GM19099 (cell line): ENCODE measurements around the gene HADHB.
A peak's percentile ranks its signal among the peaks of the same experiment; 100 is the strongest.

ENCODE experiments used
- POLR2A ChIP-seq: IDR thresholded peaks from 3 replicates; pipeline ENCODE4 v1.6.1; 2011; ENCODE audit warnings: low read depth; ENCODE audit not compliant: insufficient read length; ENCODE audit errors: extremely low read depth

The HADHB gene

DNA sequence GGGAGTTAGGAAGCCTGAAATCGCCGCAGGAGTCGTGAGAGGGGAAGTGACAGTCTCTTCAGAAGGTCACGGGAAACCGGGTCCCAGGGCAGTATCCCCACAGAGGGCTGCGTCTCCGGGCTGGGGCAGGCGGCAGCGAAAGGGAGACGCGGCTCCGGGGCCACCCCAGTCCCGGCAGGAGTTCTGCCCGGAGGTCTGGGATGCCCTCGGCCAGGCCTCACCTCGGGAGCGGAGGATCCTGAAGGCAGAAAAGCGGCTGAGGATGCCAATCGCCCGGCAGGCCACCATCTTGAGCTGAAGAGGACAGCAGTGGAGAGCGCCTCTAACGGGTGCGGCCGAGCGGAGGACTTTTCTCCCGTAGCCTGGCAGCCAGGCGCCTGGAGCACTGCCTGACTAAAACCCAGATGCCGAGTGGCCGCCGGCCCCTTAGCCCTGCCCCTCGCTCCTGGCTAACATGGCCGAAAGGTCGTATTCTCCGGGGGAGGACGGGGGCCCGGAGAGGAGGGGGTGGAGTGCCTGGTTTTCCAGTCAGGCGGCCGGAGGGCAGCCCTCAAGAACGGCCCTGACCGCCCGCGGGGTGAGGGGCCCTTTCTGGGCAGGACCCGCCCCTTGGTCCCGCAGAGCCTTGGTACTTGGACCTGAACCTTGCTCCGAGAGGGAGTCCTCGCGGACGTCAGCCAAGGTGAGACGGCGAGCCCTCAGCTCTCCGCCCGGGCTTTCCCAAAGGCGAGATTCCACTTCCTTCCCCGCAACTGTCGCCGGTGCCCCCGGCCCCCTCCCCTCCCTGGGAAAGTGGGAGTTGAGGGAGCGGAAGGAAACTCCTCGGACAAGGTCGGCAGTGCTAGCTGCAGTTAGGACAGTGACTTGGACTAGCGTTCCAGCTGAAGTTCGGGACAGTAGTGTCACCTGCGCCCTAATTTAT is at the start of gene HADHB, which contains the start of gene HADHA:
Gene HADHB, plus strand, starts transcription at position 631 of the 922 bp plus-strand sequence. CDS start 9,316 bp downstream, outside the sequence.
Gene HADHA, minus strand, starts transcription at position 324 of the 922 bp plus-strand sequence. Its CDS starts 36 bp downstream, at position 288.
- TF ChIP-seq POLR2A, result peak; percentile 89

DNA sequence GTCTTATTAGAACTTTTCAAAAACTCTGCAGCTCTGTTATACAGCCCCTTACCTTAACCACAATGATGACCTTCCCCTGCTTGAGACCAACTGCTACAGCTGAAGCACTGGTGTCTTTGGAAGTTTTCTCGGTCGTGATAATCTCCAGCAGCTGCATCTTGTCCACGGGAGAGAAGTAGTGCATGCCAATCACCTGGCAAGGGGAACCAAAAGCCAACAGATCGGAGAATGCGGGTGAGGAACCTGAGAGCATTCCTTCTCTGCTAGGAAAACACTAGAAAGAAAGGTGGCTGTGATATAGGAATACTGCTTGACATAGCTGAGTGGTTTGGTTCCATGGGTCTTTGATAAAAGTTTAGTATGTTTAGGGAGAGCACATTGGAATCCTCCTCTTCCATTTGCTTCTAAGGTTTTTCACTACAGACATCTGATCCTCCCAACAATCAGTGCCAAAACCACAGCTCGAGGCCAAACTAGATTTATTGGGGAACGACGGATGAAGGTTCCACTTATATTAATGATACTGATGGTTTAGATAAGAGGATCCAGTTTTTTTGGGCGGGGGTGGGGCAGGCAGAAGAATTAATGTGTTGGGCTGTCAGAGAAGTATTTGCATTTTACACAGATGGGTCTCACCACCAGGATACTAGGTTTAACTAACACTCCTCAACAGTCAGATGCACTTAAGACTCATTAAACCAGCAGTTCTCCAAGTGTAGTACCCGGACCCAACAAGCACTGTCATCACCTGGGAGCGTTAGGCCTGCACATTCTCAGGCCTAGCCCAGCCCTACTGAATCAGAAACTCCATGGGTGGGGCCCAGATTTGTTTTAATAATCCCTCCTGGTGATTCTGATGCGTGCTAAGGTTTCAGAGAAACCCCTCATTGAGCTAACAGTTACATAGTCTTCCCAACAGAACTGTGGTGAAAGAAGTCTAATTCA is 49.4 kb upstream of the HADHB start:
- no peak for TF ChIP-seq POLR2A

DNA sequence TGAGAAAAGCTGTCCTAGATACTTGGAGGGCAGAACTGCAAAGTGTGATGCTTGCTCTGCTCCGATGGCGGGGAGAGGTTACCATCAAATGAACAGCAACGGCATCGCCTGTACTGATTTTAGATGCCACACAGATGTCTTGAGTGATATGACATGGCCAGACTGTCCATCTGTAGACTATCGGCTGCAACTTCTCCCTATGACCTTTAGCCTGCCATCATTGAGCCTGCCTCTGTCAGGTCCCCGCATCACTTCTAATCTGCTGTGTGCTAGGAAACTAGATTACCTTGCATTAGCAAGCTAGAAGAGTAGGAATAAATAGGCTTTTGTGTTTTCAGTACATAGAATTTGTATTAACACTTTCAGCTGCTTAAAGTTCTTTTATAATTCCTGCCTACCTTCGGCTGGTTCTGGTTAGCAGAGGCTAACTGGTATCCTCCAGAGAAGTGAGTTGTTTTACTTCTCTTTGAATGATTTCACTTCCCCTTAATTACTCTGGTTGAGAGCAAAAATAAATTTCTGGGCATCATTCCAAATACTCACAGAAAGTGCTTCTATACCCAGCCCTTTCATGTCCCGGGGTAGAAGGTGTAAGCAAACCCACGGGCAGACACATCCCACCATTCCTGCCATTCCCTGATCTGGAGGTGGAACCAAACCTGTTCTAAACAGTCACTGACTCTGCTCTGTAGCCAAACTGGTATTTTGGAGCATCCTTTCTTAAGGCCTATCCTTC is 47.9 kb upstream of the HADHB start:
- TF ChIP-seq POLR2A, result no peak

DNA sequence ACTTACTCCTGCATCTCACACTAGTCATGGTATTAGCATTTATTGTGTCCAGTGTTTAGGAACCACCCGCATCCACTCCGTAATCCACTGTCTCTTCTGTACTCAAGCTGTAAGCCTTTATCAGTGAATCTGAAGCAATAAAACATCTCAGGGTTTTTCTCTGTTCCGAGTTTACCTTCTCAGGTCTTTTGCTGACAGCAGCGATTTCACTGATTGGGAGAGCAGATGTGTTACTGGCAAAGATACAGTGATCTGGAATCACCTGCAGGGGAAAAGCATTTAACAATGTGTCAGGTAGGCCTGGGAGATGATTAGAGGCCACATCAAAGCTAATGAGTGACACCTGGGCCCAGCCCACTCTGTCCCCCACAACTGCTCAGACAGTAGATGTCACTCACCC is 47.2 kb upstream of the HADHB start:
- no peak for TF ChIP-seq POLR2A

DNA sequence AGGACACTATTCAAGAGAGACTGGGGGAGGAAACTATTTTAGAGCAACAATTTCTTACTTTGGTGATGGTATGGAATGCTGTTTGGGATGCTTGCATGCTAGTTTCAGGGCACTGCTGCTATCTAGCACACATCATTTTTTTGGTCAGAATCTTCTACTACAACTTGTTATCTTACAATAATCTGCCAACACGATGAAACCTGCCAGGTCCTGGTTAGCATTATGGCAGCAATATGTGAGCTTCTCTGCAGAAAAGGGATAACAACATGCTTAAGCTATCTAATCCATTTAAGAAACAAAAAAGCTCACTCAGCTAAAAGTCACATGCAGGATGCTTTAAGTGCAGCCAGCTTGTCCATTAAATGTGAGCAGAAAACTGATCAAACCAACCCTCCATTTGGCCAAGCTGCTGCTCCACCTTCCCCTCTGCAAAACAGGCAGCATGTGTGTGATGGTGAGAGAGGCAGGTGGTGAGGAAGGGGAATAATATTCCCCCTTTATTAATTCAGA is 41.7 kb upstream of the HADHB start:
- no peak for TF ChIP-seq POLR2A

DNA sequence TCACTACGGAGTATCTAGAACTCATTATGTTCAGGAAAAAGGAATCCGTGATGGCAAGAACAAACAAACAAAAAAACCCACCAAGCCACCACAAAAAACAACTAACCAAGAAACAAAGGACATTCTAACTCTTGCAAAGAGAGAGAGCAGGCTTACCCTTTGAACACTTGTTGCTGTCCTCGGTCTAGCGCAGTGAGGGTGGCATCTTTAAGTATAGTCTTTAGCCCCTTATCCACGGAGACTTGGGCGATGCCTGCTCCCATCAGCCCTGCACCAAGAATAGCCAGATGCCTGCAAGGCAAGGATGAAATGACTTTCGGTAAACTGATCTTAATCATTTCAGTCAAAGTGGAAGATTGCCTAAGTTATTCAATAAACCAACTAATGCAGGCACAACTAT is 40.8 kb upstream of the HADHB start:
- no peak for TF ChIP-seq POLR2A

DNA sequence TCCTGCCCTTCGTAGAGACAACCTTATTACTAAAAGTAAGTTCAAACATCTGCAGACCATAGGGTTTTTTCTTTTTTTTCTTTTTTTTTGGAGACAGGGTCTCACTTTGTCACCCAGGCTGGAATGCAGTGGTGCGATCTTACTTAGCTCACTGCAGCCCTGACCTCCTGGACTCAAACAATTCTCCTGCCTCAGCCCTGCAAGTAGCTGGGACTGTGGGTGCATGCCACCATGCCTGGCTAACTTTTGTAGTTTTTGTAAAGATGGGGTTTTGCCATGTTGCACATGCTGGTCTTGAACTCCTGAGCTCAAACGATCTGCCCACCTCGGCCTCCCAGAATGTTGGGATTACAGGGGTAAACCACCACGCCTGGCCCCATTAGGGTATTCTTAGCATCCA is 32.7 kb upstream of the HADHB start:
- no peak for TF ChIP-seq POLR2A

DNA sequence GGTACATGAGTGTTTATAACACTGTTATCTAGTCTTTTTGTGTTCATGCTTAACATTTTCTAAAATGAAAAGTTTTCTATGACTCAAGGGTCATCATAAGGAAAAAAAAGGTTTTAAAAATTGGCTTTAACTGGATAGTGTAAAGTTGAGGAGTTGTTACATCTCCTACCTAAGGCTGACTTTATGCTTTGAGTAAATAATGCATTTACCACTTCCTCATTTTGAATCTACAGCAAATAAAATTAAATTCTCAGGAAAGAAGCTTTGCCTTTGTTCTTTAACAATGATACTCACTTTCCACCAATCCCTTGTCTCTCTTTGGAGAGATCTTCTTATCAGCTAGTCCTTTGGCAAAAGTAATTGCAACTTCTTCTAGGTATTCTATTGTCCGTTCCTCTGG is 30.0 kb upstream of the HADHB start:
- TF ChIP-seq POLR2A, result no peak

DNA sequence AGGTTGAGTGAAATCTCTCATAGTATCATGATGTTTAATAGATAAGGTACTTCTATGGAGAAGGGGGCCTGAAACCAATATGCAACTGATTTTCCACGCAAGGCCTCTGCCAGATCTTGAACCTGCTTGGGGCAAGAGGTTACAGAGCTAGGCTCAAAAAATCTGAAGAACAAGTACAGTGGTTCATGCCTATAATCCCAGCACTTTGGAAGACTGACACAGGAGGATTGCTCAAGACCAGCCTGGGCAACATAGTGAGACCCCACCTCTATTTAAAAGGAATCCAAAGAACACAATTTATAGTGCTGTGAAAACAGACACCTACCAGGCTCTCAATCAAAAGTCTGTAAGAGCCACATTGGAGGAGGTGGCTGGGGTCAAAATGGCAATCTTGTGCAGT is 28.9 kb upstream of the HADHB start:
- no peak for TF ChIP-seq POLR2A

DNA sequence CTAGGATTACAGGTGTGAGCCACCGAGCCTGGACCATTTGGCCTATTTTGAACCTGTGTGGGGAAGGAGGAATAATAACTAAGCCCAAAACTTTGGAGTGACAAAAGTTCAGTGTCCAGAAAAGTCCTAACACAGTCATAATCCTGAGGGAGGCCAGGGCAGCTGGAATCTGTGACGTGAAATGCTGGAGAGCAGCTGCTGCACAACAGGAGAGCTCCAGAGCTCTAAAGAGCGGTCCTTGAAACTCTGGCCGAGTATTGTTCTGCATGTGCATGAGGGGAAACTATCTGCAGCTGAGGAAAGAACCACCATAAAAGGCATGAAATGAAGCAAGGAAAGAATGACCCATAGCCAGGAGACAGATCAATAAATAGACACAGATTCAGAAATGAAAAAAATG is 28.2 kb upstream of the HADHB start:
- TF ChIP-seq POLR2A, result no peak

DNA sequence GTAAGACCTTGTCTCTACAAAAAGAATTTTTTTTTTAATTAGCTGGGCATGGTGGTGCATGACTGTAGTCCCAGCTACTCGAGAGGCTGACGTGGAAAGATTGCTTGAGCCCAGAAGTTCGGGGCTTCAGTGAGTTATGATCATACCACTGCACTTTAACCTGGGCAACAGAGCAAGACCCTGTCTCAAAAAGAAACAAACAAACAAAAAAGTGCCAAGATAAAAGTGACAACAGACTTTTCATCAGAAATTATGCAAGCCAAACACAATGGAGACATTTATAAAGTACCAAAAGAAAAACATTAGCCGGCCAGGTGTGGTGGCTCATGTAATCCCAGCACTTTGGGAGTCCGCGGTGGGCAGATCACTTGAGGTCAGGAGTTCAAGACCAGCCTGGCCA is 27.0 kb upstream of the HADHB start:
- TF ChIP-seq POLR2A, result no peak

DNA sequence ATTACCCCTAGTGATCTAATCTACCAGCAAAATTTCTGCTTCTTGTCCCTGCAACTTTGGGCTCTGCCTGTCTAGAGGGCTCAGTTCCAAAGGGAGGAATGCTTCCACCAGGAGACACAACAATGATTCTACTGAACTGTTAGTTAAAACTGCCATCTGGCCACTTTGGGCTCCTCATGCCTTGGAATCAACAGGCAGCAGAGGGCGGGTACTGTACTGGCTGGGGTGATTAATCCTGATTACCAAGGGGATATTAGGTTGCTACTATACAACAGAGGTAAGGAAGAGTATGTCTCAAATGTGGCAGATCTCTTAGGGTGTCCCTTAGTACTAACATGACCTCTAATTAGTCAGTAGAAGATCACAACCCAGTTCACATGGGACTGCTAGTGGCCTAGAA is 21.7 kb upstream of the HADHB start:
- no peak for TF ChIP-seq POLR2A

DNA sequence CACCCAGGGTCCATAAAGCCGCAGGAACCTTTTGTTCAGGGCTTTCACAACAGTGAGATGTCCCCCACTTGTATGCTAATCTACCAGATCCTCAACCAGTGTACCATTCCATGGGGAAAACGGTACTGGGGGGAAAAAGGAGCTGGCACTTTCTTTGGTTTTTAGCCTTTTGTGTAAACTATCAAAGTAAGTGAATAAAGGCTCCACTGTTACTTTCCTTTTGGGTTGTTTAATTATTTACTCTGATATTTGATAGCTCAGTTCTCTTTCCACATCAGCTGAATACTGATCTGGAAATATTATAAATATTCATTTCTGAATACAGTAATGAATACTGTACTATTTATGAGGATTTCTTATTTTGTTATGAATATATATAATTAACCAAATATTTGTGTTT is 20.6 kb upstream of the HADHB start:
- TF ChIP-seq POLR2A, result no peak

DNA sequence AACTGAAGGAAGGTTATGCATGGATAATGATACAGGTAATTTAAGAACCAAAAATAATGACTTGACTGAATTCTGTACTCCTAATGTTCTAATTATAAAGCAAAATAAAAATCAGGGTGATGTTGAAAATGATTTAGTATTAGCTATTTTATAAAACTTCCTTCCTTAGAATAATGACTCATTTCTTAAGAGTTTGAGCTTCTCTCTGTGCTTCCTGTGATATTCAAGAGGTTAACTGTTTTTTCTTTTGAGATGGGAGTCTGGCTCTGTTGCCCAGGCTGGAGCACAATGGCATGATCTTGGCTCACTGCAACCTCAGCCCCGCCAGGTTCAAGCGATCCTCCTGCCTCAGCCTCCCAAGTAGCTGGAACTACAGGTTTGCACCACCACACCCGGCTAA is 15.1 kb upstream of the HADHB start:
- TF ChIP-seq POLR2A, result no peak

DNA sequence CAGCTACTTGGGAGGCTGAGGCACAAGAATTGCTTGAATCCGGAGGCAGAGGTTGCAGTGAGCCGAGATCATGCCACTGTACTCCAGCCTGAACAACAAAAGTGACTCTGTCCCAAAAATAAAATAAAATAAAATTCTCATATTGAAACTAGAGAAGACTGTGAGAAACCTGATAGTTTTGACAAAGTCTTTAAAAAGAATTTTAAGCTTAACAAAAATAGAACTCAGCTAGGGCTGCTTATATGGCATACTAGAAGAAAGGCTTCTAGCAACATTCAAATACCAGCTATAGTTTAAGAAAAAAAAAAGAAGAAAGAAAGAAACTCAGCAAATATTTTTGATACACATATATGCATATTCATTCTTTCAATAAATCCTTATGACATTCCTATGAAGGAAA is 13.9 kb upstream of the HADHB start:
- TF ChIP-seq POLR2A, result no peak

DNA sequence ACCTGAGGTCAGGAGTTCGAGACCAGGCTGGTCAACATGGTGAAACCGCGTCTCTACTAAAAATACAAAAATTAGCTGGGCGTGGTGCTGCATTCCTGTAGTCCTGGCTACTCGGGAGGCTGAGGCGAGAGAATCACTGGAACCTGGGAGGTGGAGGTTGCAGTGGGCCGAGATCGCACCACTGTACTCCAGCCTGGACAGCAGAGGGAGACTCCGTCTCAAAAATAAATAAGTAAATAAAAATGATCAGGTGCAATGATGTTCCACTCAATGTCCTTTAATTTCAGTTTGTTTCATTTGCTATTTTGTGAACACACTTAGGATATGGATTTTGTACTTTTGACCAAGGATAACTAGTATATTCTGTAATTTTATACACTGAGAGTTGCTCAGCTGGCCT is 9.7 kb upstream of the HADHB start:
- no peak for TF ChIP-seq POLR2A
